HL-60/S4 treated with retinoic acid at 250 ng/mL for 4 days and 3 days (cell line): Measurements from ENCODE around the gene ATP1B3.
"Not testable (repeated sequence)": the region's sequence is repeated elsewhere in the genome, so short reads cannot be mapped to it uniquely, and the experiment has no call there.

ENCODE experiments used
- in situ Hi-C: fragments of 300-500 bp; cut with MboI; formaldehyde crosslinking; loops from 2 replicates; pipeline ENCODE4 v1.7.0; 2022; ENCODE audit warnings: low sequenced_read_pairs

ATP1B3 gene

GRCh38 chr3:141939759-141940158 is 63.3 kb downstream of the ATP1B3 start:
- in situ Hi-C loops, result no loop called here

GRCh38 chr3:141940194-141940776 is 63.8 kb downstream of the ATP1B3 start:
- in situ Hi-C loops, result no loop called here

- in situ Hi-C loops, result no loop called here
Measured at GRCh38 chr3:141941093-141941492, 64.7 kb downstream of the ATP1B3 start.

- in situ Hi-C loops, result no loop called here
Measured at GRCh38 chr3:141942006-141942405, 65.6 kb downstream of the ATP1B3 start.

GRCh38 chr3:141945726-141946485 is 69.5 kb downstream of the ATP1B3 start:
- in situ Hi-C loops, result no loop called here

GRCh38 chr3:141949399-141949798 is 73.0 kb downstream of the ATP1B3 start:
- in situ Hi-C loops, result no loop called here

GRCh38 chr3:141949972-141950371 is 73.5 kb downstream of the ATP1B3 start:
- in situ Hi-C loops, result no loop called here

GRCh38 chr3:141950572-141951493 is 74.4 kb downstream of the ATP1B3 start:
- in situ Hi-C loops, result no loop called here

GRCh38 chr3:141952611-141953010 is 76.2 kb downstream of the ATP1B3 start:
- in situ Hi-C loops, result no loop called here

GRCh38 chr3:141955175-141955574 is 78.7 kb downstream of the ATP1B3 start:
- in situ Hi-C loops, result no loop called here

GRCh38 chr3:141959589-141960554 is 83.4 kb downstream of the ATP1B3 start:
- in situ Hi-C loops, result no loop called here

GRCh38 chr3:141960731-141961130 is 84.3 kb downstream of the ATP1B3 start:
- in situ Hi-C loops, result no loop called here

- in situ Hi-C loops, result no loop called here
Measured at GRCh38 chr3:141963301-141963700, 86.9 kb downstream of the ATP1B3 start.

- in situ Hi-C loops, result no loop called here
Measured at GRCh38 chr3:141965471-141965870, 89.0 kb downstream of the ATP1B3 start.

- in situ Hi-C loops, result no loop called here
Measured at GRCh38 chr3:141969711-141970110, 93.3 kb downstream of the ATP1B3 start.

GRCh38 chr3:141971571-141971970 is 95.1 kb downstream of the ATP1B3 start:
- in situ Hi-C loops, result no loop called here

- in situ Hi-C loops, result no loop called here
Measured at GRCh38 chr3:141972399-141972798, 96.0 kb downstream of the ATP1B3 start.

- in situ Hi-C loops, result not testable (repeated sequence)
Measured at GRCh38 chr3:141974777-141975176, 98.3 kb downstream of the ATP1B3 start.
